ENCODE results near the gene PHLDA1.

DNA sequence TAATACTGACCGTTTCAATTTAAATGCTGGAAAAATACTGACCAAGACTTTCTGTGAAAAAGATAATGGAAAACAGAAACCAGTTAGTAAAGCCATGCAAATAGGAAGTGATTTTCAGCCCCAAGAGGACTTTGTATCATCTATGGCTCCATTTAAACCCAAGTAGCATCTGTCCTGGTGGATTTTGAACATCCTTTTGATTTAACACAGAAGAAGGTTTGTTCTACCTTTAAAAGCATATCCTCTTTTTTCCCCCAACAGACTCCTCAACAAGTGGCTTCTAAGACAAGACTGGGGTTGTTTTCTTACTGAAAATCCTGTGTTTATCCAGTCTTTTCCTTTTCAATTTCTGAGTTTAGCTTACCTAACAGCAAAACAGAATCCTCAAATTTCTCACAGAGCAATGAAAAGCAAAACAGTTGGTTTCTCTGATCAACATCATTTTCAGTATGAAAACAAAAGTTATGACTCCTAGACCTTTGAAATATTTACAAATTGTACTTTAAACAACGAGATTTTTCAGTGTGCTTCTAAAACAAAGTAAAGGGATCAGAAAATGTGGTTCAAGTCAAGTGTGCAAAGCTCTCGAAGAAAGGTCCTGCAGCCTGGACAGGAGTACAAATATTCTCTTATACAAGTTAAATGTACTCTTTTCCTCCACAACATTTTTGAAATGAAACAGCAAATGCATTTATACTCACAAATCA is 2.9 kb downstream of the PHLDA1 start:
- TF ChIP-seq, protein P1, sequence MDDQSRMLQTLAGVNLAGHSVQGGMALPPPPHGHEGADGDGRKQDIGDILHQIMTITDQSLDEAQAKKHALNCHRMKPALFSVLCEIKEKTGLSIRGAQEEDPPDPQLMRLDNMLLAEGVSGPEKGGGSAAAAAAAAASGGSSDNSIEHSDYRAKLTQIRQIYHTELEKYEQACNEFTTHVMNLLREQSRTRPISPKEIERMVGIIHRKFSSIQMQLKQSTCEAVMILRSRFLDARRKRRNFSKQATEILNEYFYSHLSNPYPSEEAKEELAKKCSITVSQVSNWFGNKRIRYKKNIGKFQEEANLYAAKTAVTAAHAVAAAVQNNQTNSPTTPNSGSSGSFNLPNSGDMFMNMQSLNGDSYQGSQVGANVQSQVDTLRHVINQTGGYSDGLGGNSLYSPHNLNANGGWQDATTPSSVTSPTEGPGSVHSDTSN (IDR thresholded peaks at IDR 0.05), result no peak
- TF ChIP-seq CHD2 (IDR thresholded peaks at IDR 0.05; ENCODE audit: low read length, partially characterized antibody) (no peak), EZH2phosphoT487 (IDR thresholded peaks at IDR 0.05; ENCODE audit: borderline replicate concordance, low read depth) (no peak), EP300 (IDR thresholded peaks at IDR 0.05; ENCODE audit: borderline replicate concordance in 1 of 2, low read depth in 1 of 2, low read length in 1 of 2) (no peak), POLR2AphosphoS5 (IDR thresholded peaks at IDR 0.05; ENCODE audit: low read depth, low read length) (no peak), RFX5 (IDR thresholded peaks at IDR 0.05; ENCODE audit: low read length) (no peak), SMC3 (IDR thresholded peaks at IDR 0.05; ENCODE audit: low read depth, low read length) (no peak), FOXM1 (IDR thresholded peaks at IDR 0.05; ENCODE audit: low read depth) (no peak), TAF1 (IDR thresholded peaks at IDR 0.05; ENCODE audit: borderline replicate concordance, low read depth, low read length) (no peak), MXI1 (IDR thresholded peaks at IDR 0.05; ENCODE audit: low read depth, low read length) (no peak)
- TF ChIP-seq, protein P2, sequence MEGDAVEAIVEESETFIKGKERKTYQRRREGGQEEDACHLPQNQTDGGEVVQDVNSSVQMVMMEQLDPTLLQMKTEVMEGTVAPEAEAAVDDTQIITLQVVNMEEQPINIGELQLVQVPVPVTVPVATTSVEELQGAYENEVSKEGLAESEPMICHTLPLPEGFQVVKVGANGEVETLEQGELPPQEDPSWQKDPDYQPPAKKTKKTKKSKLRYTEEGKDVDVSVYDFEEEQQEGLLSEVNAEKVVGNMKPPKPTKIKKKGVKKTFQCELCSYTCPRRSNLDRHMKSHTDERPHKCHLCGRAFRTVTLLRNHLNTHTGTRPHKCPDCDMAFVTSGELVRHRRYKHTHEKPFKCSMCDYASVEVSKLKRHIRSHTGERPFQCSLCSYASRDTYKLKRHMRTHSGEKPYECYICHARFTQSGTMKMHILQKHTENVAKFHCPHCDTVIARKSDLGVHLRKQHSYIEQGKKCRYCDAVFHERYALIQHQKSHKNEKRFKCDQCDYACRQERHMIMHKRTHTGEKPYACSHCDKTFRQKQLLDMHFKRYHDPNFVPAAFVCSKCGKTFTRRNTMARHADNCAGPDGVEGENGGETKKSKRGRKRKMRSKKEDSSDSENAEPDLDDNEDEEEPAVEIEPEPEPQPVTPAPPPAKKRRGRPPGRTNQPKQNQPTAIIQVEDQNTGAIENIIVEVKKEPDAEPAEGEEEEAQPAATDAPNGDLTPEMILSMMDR (IDR thresholded peaks at IDR 0.05), result no peak
- TF ChIP-seq, protein P3, sequence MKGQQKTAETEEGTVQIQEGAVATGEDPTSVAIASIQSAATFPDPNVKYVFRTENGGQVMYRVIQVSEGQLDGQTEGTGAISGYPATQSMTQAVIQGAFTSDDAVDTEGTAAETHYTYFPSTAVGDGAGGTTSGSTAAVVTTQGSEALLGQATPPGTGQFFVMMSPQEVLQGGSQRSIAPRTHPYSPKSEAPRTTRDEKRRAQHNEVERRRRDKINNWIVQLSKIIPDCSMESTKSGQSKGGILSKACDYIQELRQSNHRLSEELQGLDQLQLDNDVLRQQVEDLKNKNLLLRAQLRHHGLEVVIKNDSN (IDR thresholded peaks at IDR 0.05; ENCODE audit: borderline replicate concordance, low read depth), result no peak
- TF ChIP-seq, protein P4, sequence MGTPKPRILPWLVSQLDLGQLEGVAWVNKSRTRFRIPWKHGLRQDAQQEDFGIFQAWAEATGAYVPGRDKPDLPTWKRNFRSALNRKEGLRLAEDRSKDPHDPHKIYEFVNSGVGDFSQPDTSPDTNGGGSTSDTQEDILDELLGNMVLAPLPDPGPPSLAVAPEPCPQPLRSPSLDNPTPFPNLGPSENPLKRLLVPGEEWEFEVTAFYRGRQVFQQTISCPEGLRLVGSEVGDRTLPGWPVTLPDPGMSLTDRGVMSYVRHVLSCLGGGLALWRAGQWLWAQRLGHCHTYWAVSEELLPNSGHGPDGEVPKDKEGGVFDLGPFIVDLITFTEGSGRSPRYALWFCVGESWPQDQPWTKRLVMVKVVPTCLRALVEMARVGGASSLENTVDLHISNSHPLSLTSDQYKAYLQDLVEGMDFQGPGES (IDR thresholded peaks at IDR 0.05; ENCODE audit: low read depth, low read length), result no peak
- TF ChIP-seq, protein P5, sequence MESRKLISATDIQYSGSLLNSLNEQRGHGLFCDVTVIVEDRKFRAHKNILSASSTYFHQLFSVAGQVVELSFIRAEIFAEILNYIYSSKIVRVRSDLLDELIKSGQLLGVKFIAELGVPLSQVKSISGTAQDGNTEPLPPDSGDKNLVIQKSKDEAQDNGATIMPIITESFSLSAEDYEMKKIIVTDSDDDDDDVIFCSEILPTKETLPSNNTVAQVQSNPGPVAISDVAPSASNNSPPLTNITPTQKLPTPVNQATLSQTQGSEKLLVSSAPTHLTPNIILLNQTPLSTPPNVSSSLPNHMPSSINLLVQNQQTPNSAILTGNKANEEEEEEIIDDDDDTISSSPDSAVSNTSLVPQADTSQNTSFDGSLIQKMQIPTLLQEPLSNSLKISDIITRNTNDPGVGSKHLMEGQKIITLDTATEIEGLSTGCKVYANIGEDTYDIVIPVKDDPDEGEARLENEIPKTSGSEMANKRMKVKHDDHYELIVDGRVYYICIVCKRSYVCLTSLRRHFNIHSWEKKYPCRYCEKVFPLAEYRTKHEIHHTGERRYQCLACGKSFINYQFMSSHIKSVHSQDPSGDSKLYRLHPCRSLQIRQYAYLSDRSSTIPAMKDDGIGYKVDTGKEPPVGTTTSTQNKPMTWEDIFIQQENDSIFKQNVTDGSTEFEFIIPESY (IDR thresholded peaks at IDR 0.05; ENCODE audit: borderline replicate concordance, low read depth), result no peak

All from SK-N-SH (cell line).